ENCODE results near the gene TOMM20. TPM values are rescaled to one million over a fixed set of nuclear protein-coding genes. Genes with fewer than 3 reads are reported as not detected.

TOMM20 gene
- total RNA-seq, 1 experiment from 2014 or later, result 197 TPM

DNA sequence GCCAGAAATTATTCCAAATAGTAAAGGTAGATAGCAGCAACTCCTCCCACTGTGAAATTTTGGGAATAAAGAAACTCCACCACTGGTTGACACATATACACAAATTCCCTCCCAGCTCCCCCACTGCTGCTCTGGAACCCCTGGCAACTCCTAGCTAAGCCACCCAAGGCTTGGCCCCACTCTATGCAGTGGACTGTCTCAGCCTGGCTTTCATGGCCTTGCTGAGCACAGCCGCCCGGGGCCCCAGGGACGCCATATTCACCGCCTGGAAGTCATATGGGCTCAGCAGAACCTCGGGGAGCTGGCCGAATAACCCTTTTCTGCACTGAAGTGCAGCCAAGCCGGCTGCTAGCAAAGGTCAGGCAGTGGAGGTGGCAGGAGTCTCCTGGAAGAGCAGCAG is 47.8 kb upstream of the TOMM20 start:
- TF ChIP-seq, protein P1, sequence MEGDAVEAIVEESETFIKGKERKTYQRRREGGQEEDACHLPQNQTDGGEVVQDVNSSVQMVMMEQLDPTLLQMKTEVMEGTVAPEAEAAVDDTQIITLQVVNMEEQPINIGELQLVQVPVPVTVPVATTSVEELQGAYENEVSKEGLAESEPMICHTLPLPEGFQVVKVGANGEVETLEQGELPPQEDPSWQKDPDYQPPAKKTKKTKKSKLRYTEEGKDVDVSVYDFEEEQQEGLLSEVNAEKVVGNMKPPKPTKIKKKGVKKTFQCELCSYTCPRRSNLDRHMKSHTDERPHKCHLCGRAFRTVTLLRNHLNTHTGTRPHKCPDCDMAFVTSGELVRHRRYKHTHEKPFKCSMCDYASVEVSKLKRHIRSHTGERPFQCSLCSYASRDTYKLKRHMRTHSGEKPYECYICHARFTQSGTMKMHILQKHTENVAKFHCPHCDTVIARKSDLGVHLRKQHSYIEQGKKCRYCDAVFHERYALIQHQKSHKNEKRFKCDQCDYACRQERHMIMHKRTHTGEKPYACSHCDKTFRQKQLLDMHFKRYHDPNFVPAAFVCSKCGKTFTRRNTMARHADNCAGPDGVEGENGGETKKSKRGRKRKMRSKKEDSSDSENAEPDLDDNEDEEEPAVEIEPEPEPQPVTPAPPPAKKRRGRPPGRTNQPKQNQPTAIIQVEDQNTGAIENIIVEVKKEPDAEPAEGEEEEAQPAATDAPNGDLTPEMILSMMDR (conservative IDR thresholded peaks at IDR 0.05), result no peak
- Histone ChIP-seq H3K79me1 (ENCODE audit: insufficient read depth, low read depth, low read length, poor library complexity, severe bottlenecking) (no peaks in the 10 kb centered on the region), H3K9ac (ENCODE audit: extremely low read depth, insufficient read length, low read length) (no peak overlapping the region), H4K8ac (replicated peaks; ENCODE audit: insufficient read length, low read depth, low read length) (no peak overlapping the region), H2BK5ac (ENCODE audit: insufficient read length, low read length) (no peak overlapping the region), H4K91ac (ENCODE audit: insufficient read length, low read depth, low read length) (no peak overlapping the region), H3K4me2 (ENCODE audit: insufficient read depth, insufficient read length, low read length) (no peak overlapping the region), H3K4ac (ENCODE audit: low read depth, low read length) (no peak overlapping the region), H2AFZ (ENCODE audit: low read length) (no peak overlapping the region), H2AK5ac (ENCODE audit: insufficient read length, low read length) (no peak overlapping the region), H4K5ac (ENCODE audit: insufficient read length, low read depth, low read length) (no peak overlapping the region), H3K23me2 (ENCODE audit: insufficient read length, low read depth, low read length, poor library complexity, severe bottlenecking) (no peaks in the 10 kb centered on the region), H3K4me1 (ENCODE audit: insufficient read depth, low read length) (no peaks in the 10 kb centered on the region), H4K20me1 (ENCODE audit: control insufficient read depth, insufficient read depth, insufficient read length) (no peaks in the 10 kb centered on the region), H3K79me2 (ENCODE audit: insufficient read depth, low read length) (no peaks in the 10 kb centered on the region), H3T11ph (ENCODE audit: low read length) (no peak overlapping the region), H2BK15ac (ENCODE audit: low read depth, low read length) (no peak overlapping the region), H2BK12ac (ENCODE audit: insufficient read length, low read depth, low read length) (no peak overlapping the region), H3K9me3 (ENCODE audit: control insufficient read depth, low read depth, low read length) (no peaks in the 10 kb centered on the region), H2BK120ac (ENCODE audit: low read depth, low read length, poor library complexity, severe bottlenecking) (no peak overlapping the region), H3K14ac (ENCODE audit: insufficient read depth, low read length) (no peak overlapping the region), H2BK20ac (ENCODE audit: low read depth, low read length, poor library complexity, severe bottlenecking) (no peak overlapping the region), H3K23ac (ENCODE audit: insufficient read length, low read depth, low read length) (no peak overlapping the region), H3K27me3 (ENCODE audit: insufficient read depth, low read length) (no peaks in the 10 kb centered on the region), H3K27ac (ENCODE audit: insufficient read length, low read depth, low read length) (no peak overlapping the region), H3K56ac (ENCODE audit: insufficient read length, low read depth, low read length) (no peak overlapping the region), H3K18ac (ENCODE audit: insufficient read length, low read depth, low read length) (no peak overlapping the region)
- DNase-seq, result no peak
- peaks cover 33 to 72% (median 64%) of the 10 kb centered on the region in 3 experiments for H3K36me3 Mint-ChIP-seq (ENCODE audit: insufficient read depth in 1 of 3, low read depth in 3 of 3)
- no peaks in the 10 kb centered on the region for H3K9me3 Mint-ChIP-seq
- no peaks in the 10 kb centered on the region for H3K4me1 Mint-ChIP-seq
- H3K27me3 Mint-ChIP-seq (ENCODE audit: low read depth), result no peaks in the 10 kb centered on the region
- H3K27ac Mint-ChIP-seq, result peak overlapping the region; percentile 70 to 83 (median 83); a peak in 3 of 7 replicates
- no CpG with 5 or more reads among the region's 7 CpGs for WGBS (ENCODE audit: extremely low coverage, insufficient read length, low lambda C conversion rate)
- H3K4me3 Mint-ChIP-seq, result no peak overlapping the region

Data from H9 (cell line).